IPS-15b (cell line): ENCODE data around the gene PAX2.

ENCODE experiments used
- H3K27me3 ChIP-seq: one replicate; pipeline ENCODE4 v1.6.1; 2013; ENCODE audit warnings: low read length; ENCODE audit not compliant: control insufficient read depth, insufficient read depth
- H3K36me3 ChIP-seq: one replicate; pipeline ENCODE4 v1.6.1; 2013; ENCODE audit warnings: low read length; ENCODE audit not compliant: control insufficient read depth, insufficient read depth
- H3K4me1 ChIP-seq: one replicate; pipeline ENCODE4 v1.6.1; 2013; ENCODE audit warnings: mild to moderate bottlenecking, low read length; ENCODE audit not compliant: control insufficient read depth, insufficient read depth
- H3K4me3 ChIP-seq: one replicate; pipeline ENCODE4 v1.5.1; 2013; ENCODE audit warnings: low read depth, low read length
- H3K9ac ChIP-seq: one replicate; pipeline ENCODE4 v1.6.1; 2013; ENCODE audit warnings: low read depth, mild to moderate bottlenecking, low read length
- H3K9me3 ChIP-seq: one replicate; pipeline ENCODE4 v1.6.1; 2013; ENCODE audit warnings: mild to moderate bottlenecking, low read length; ENCODE audit not compliant: control insufficient read depth, insufficient read depth

PAX2 gene

DNA sequence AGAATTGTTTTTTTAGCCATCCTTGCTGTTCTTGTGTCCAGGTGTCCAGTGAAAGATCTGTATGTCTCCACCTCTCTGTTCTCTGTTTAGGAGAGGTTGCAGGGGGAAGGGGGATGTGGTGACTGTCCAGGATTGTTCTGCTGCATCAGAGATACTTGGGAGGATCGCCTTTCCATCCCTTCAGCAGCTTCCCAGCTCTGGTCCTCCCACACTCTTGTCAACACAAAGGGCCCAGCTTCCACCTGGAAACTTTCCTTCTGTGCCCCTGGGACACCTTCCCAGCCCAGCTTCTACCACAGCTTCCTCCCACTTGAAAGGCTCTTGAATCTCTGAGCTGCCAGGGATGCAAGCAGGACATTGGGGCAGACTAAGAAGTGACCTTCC lies 85.3 kb downstream of the PAX2 start:
- Histone ChIP-seq H3K9me3 (no peaks in the 10 kb centered on the region), H3K36me3 (no peaks in the 10 kb centered on the region), H3K4me3 (peak overlapping the region; percentile 32), H3K4me1 (peaks cover 3% of the 10 kb centered on the region), H3K9ac (no peak overlapping the region), H3K27me3 (peaks cover 95% of the 10 kb centered on the region)

DNA sequence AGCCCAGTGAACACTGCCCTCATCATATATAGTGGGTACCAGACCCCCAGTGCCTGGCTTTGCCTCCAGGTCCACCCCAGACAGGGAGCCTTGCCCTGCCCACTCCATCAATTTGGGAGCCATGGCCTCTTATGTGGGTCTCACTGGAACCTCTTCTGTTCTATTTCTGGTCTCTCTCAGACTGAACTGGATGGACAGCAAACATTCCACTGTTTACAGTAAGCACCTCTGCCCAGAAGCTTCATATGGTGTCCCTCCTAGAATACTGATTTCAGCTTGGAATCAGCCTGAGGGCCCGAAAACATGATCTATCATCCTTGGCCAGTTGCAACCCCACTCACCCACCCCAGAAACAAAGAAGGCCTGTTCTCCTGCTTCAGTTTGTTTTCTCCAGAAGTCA lies 86.4 kb downstream of the PAX2 start:
- H3K27me3 ChIP-seq, result peaks cover 90% of the 10 kb centered on the region
- H3K9me3 ChIP-seq, result no peaks in the 10 kb centered on the region
- no peak overlapping the region for H3K9ac ChIP-seq
- H3K36me3 ChIP-seq, result no peaks in the 10 kb centered on the region
- H3K4me3 ChIP-seq, result no peak overlapping the region
- H3K4me1 ChIP-seq, result peaks cover 3% of the 10 kb centered on the region

DNA sequence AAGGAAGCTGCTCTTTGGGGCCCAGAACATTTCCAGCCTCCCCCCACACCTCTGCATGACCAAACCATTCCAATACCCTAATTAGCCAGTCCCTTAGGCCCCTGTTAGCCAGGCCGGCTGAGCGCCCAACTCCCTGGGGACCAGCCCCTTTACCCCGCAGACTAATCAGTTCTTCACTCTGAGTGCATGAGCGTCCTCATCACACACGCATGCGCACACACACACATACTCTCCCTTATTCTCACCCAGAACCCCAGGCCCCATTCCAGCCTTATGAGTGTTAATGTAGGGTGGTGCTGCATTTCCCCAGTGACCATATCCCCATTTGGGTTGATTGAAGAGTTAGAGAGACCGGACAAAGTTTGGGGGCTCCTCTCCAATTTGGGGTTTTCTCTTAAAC lies 90.4 kb downstream of the PAX2 start:
- no peaks in the 10 kb centered on the region for H3K9me3 ChIP-seq
- H3K36me3 ChIP-seq, result no peaks in the 10 kb centered on the region
- H3K4me3 ChIP-seq, result no peak overlapping the region
- no peak overlapping the region for H3K9ac ChIP-seq
- peaks cover 83% of the 10 kb centered on the region for H3K27me3 ChIP-seq
- H3K4me1 ChIP-seq, result no peaks in the 10 kb centered on the region

DNA sequence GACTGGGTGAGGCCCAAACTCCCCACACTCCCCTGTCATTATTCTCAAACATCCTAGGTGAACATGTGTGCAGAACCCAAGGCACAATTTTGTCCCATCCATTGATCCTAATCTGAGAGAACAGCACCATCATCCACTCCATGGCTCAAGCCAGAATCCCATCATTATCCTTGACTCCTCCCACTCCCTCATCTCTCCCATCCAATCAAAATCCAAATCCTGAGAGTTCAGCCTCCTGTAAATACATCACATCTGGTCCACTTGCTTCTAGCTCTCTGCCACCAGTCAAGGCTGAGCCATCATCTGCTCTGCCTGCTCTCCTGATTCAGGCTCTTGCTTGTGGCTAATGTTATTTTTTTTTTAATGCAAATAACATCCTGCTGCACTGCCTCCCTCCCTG lies 91.5 kb downstream of the PAX2 start:
- Histone ChIP-seq H3K27me3 (peaks cover 72% of the 10 kb centered on the region), H3K9me3 (no peaks in the 10 kb centered on the region), H3K9ac (no peak overlapping the region), H3K4me3 (no peak overlapping the region), H3K4me1 (no peaks in the 10 kb centered on the region), H3K36me3 (no peaks in the 10 kb centered on the region)

- Histone ChIP-seq H3K27me3 (peaks cover 68% of the 10 kb centered on the region), H3K9me3 (no peaks in the 10 kb centered on the region), H3K4me1 (no peaks in the 10 kb centered on the region), H3K36me3 (no peaks in the 10 kb centered on the region), H3K4me3 (no peak overlapping the region), H3K9ac (no peak overlapping the region)
Measured at GRCh38 chr10:100837300-100837699, 91.9 kb downstream of the PAX2 start.

DNA sequence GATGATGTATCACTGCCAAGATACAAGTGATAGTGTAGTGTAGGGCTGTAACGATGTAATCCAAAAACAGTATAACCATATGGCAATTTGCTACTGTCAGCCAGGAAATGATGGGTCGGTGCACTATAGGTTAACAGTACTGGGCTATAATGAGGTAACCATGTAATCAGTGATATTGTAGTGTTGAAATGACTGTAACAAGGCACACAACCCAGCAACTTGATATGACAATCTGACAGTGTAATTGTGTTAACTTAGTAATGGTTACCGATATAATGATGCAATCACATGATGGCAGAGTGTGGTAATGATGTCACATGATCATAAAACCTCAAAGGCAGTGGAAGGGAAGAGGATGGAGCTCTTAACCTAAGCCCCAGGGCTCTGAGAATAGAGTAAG lies 93.6 kb downstream of the PAX2 start:
- H3K9me3 ChIP-seq, result no peaks in the 10 kb centered on the region
- H3K4me1 ChIP-seq, result no peaks in the 10 kb centered on the region
- H3K9ac ChIP-seq, result no peak overlapping the region
- no peaks in the 10 kb centered on the region for H3K36me3 ChIP-seq
- peaks cover 56% of the 10 kb centered on the region for H3K27me3 ChIP-seq
- no peak overlapping the region for H3K4me3 ChIP-seq

DNA sequence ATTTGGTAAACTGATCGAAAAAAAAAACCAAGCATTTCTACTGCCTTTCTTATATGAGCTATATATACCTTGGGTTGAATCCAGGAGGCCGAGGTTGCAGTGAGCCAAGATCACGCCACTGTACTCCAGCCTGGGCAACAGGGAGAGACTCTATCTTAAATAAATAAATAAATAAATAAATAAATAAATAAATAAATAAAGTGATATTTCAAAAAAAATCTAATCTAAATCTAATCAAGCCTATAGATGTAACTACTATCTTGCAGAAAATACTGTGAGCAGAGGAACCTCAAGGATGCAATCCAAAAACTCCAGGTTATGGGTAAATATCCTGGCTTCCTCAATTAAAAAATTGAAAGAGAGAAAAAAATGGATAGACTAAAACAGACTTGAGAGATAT lies 96.1 kb downstream of the PAX2 start:
- Histone ChIP-seq H3K36me3 (no peaks in the 10 kb centered on the region), H3K9me3 (no peaks in the 10 kb centered on the region), H3K4me3 (no peak overlapping the region), H3K27me3 (peaks cover 37% of the 10 kb centered on the region), H3K4me1 (no peaks in the 10 kb centered on the region), H3K9ac (no peak overlapping the region)

GRCh38 chr10:100847440-100847839 lies 102.1 kb downstream of the PAX2 start:
- Histone ChIP-seq H3K4me1 (no peaks in the 10 kb centered on the region), H3K27me3 (peaks cover 38% of the 10 kb centered on the region), H3K9me3 (no peaks in the 10 kb centered on the region), H3K4me3 (no peak overlapping the region), H3K9ac (no peak overlapping the region), H3K36me3 (no peaks in the 10 kb centered on the region)

DNA sequence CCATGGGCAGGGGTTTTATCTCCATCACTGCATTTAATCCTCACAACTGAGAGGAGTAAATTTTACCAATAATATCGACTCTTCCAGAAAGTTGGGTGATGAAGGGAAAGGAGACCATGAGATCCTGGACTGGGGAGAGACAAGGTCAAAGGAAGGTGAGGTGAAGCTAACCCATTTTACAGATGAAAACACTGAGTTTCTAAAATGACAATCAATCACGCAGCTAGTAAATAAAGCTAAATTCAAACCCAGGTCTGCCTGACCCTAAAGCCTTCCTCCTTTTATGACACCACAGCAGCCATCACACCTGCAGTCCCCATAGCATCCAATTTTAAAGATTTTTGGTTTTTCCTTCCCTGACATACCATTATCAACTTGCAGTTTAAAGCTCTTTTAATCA lies 103.4 kb downstream of the PAX2 start:
- H3K27me3 ChIP-seq, result peaks cover 35% of the 10 kb centered on the region
- H3K9me3 ChIP-seq, result no peaks in the 10 kb centered on the region
- H3K9ac ChIP-seq, result no peak overlapping the region
- H3K36me3 ChIP-seq, result no peaks in the 10 kb centered on the region
- no peaks in the 10 kb centered on the region for H3K4me1 ChIP-seq
- no peak overlapping the region for H3K4me3 ChIP-seq

DNA sequence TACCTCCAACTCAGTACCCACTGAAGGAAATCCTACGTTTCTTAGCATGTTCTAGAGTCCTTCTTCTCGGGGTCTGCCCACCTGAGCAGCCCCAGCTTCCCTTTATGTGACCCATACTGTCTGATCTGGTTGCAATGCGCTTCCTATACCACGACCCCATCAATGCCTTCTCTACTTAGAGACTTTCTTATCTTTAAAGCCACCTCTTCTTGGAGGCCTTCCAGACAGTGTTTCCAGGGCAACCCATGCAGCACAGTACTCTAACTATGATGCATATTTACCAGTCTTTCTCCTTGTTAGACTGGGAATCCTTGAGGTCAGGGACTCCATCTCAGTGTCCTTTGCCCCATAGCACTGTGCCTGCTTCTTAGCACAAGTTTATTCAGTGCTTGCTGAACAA lies 112.9 kb downstream of the PAX2 start:
- Histone ChIP-seq H3K9ac (no peak overlapping the region), H3K4me1 (no peaks in the 10 kb centered on the region), H3K9me3 (no peaks in the 10 kb centered on the region), H3K27me3 (peaks cover 51% of the 10 kb centered on the region), H3K36me3 (no peaks in the 10 kb centered on the region), H3K4me3 (no peak overlapping the region)

DNA sequence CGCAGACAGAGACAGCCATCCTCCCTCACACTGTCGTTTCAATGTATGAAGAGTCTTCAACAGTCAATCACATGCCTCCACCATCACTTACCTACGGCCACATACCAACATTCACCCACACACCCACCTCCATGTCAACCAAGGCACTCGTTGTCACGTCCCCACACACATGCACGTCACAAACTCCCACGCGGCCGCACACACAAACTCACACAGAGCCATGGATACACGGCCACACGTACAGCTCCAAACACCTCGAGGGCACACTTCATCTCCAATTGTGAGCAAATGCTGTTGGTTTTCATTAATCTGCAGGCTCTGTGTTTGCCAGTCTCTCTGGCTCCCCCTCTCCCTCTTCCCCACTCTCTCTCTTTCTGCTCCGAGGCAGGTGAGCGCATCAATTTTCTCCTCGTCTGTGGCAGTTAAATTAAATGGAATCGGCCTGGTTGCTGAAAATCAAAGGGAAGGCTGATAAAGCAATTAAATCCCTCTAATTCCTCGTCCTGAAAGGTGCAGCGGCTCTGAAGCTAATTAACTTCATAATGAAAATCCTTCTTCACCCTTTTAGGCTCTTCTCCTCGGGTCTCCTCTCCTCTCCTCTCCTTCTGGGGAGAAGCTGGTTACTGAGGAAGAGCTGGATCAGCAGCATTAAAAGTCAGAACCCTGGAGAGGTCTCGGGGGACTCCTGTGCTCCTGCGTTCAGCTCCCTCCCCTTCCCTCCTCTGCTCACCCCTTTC lies 113.5 kb downstream of the PAX2 start:
- no peaks in the 10 kb centered on the region for H3K36me3 ChIP-seq
- peaks cover 51% of the 10 kb centered on the region for H3K27me3 ChIP-seq
- no peak overlapping the region for H3K4me3 ChIP-seq
- H3K9me3 ChIP-seq, result no peaks in the 10 kb centered on the region
- H3K4me1 ChIP-seq, result no peaks in the 10 kb centered on the region
- H3K9ac ChIP-seq, result no peak overlapping the region

DNA sequence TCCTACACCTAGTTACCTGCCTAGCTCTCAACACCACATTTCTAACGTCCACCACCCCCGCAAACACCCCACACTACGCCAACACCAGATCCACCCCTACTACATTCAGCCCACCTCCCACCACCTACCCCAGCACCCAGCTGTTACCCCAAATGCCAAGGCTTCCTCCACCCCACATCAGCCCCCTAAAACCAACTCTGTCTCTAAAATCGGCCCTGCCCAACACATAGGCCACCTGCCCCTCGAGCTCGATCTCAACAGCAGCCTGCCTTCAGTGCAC lies 114.0 kb downstream of the PAX2 start:
- Histone ChIP-seq H3K9me3 (no peaks in the 10 kb centered on the region), H3K36me3 (no peaks in the 10 kb centered on the region), H3K9ac (no peak overlapping the region), H3K4me3 (no peak overlapping the region), H3K27me3 (peaks cover 53% of the 10 kb centered on the region), H3K4me1 (no peaks in the 10 kb centered on the region)
